BE2C (cell line): ENCODE results near the gene GLIPR1.

Source experiments
- DNase-seq: peaks from one replicate; pipeline ENCODE4 v3.0.0-alpha.2; 2020
- H3K27me3 ChIP-seq: fragments of 250-450 bp; sonication (Bioruptor Pico); 2 replicates; pipeline ENCODE4 v1.5.1; 2020; ENCODE audit warnings: mild to moderate bottlenecking
- H3K36me3 ChIP-seq: fragments of 250-450 bp; sonication (Bioruptor Pico); 2 replicates; pipeline ENCODE4 v1.5.1; 2020; ENCODE audit warnings: mild to moderate bottlenecking
- H3K4me1 ChIP-seq: fragments of 250-450 bp; sonication (Bioruptor Pico); 2 replicates; pipeline ENCODE4 v1.5.1; 2020
- H3K4me3 ChIP-seq: 2 replicates; pipeline ENCODE4 v1.5.1; 2011; ENCODE audit warnings: low read depth, low read length
- H3K9me3 ChIP-seq: fragments of 250-450 bp; sonication (Bioruptor Pico); 2 replicates; pipeline ENCODE4 v1.5.1; 2020
- CTCF ChIP-seq: IDR thresholded peaks from 2 replicates; pipeline ENCODE4 v1.5.1; 2012; ENCODE audit warnings: mild to moderate bottlenecking, low read depth, low read length

GLIPR1 gene

GRCh38 chr12:75526655-75527511 lies 46.3 kb downstream of the GLIPR1 start:
- Histone ChIP-seq H3K4me3 (no peak overlapping the region), H3K9me3 (no peaks in the 10 kb centered on the region), H3K27me3 (no peaks in the 10 kb centered on the region), H3K4me1 (peaks cover 5% of the 10 kb centered on the region), H3K36me3 (no peaks in the 10 kb centered on the region)
- TF ChIP-seq CTCF = peak; percentile 79
- peak; percentile 23 for DNase-seq

GRCh38 chr12:75528272-75528671 lies 47.7 kb downstream of the GLIPR1 start:
- peaks cover 5% of the 10 kb centered on the region for H3K4me1 ChIP-seq
- DNase-seq = no peak
- H3K27me3 ChIP-seq = no peaks in the 10 kb centered on the region
- H3K36me3 ChIP-seq = no peaks in the 10 kb centered on the region
- TF ChIP-seq CTCF = no peak
- H3K9me3 ChIP-seq = no peaks in the 10 kb centered on the region
- no peak overlapping the region for H3K4me3 ChIP-seq

GRCh38 chr12:75528692-75529091 lies 48.1 kb downstream of the GLIPR1 start:
- no peak for DNase-seq
- peaks cover 5% of the 10 kb centered on the region for H3K4me1 ChIP-seq

GRCh38 chr12:75529316-75529715 lies 48.8 kb downstream of the GLIPR1 start:
- Histone ChIP-seq H3K4me1 (peaks cover 5% of the 10 kb centered on the region), H3K27me3 (no peaks in the 10 kb centered on the region), H3K36me3 (no peaks in the 10 kb centered on the region), H3K9me3 (no peaks in the 10 kb centered on the region), H3K4me3 (no peak overlapping the region)
- no peak for DNase-seq
- TF ChIP-seq CTCF = no peak

More at GRCh38 chr12:75528692-75529091, 48.1 kb downstream of the GLIPR1 start:
- TF ChIP-seq CTCF = no peak
- H3K9me3 ChIP-seq = no peaks in the 10 kb centered on the region
- H3K36me3 ChIP-seq = no peaks in the 10 kb centered on the region
- no peaks in the 10 kb centered on the region for H3K27me3 ChIP-seq
- no peak overlapping the region for H3K4me3 ChIP-seq

- H3K27me3 ChIP-seq = no peaks in the 10 kb centered on the region
These were observed 49.3 kb downstream of the GLIPR1 start for GRCh38 chr12:75529826-75530225.

More at GRCh38 chr12:75529826-75530225, 49.3 kb downstream of the GLIPR1 start:
- Histone ChIP-seq H3K36me3 (no peaks in the 10 kb centered on the region), H3K4me3 (no peak overlapping the region), H3K4me1 (peaks cover 5% of the 10 kb centered on the region), H3K9me3 (no peaks in the 10 kb centered on the region)
- DNase-seq = no peak
- no peak for TF ChIP-seq CTCF
